Measurements from ENCODE around the gene ADAMTS9. TPM values are rescaled to one million over a fixed set of nuclear protein-coding genes. Genes with fewer than 3 reads are reported as not detected.

The ADAMTS9 gene
- total RNA-seq, 1 experiment from 2014 or later = 2.4 TPM

- no peak for DNase-seq (ENCODE audit: low read depth)
Observed at GRCh38 chr3:64536166-64536565, 151.6 kb downstream of the ADAMTS9 start.

GRCh38 chr3:64533617-64534317 is 154.0 kb downstream of the ADAMTS9 start:
- DNase-seq (ENCODE audit: low read depth) = peak; percentile 76

- DNase-seq (ENCODE audit: low read depth) = peak; percentile 43
Observed at GRCh38 chr3:64530434-64531049, 157.3 kb downstream of the ADAMTS9 start.

GRCh38 chr3:64523324-64523723 is 164.5 kb downstream of the ADAMTS9 start:
- DNase-seq (ENCODE audit: low read depth) = no peak

- DNase-seq (ENCODE audit: low read depth) = no peak
Observed at GRCh38 chr3:64520334-64520733, 167.5 kb downstream of the ADAMTS9 start.

GRCh38 chr3:64518950-64519349 is 168.8 kb downstream of the ADAMTS9 start:
- no peak for DNase-seq (ENCODE audit: low read depth)

- DNase-seq (ENCODE audit: low read depth) = no peak
Observed at GRCh38 chr3:64518496-64518895, 169.3 kb downstream of the ADAMTS9 start.

- DNase-seq (ENCODE audit: low read depth) = no peak
Observed at GRCh38 chr3:64514889-64515288, 172.9 kb downstream of the ADAMTS9 start.

- DNase-seq (ENCODE audit: low read depth) = no peak
Observed at GRCh38 chr3:64509206-64509605, 178.6 kb downstream of the ADAMTS9 start.

GRCh38 chr3:64508140-64508539 is 179.7 kb downstream of the ADAMTS9 start:
- no peak for DNase-seq (ENCODE audit: low read depth)

- DNase-seq (ENCODE audit: low read depth) = no peak
Observed at GRCh38 chr3:64506255-64506654, 181.5 kb downstream of the ADAMTS9 start.

- peak; percentile 25 for DNase-seq (ENCODE audit: low read depth)
Observed at GRCh38 chr3:64505419-64505818, 182.4 kb downstream of the ADAMTS9 start.

GRCh38 chr3:64502284-64502683 is 185.5 kb downstream of the ADAMTS9 start:
- DNase-seq (ENCODE audit: low read depth) = peak; percentile 23

GRCh38 chr3:64501298-64501906 is 186.4 kb downstream of the ADAMTS9 start:
- peak; percentile 13 for DNase-seq (ENCODE audit: low read depth)

GRCh38 chr3:64496786-64497490 is 190.9 kb downstream of the ADAMTS9 start:
- DNase-seq (ENCODE audit: low read depth) = no peak

GRCh38 chr3:64495781-64496334 is 191.9 kb downstream of the ADAMTS9 start:
- DNase-seq (ENCODE audit: low read depth) = no peak

- no peak for DNase-seq (ENCODE audit: low read depth)
Observed at GRCh38 chr3:64495121-64495780, 192.5 kb downstream of the ADAMTS9 start.

- no peak for DNase-seq (ENCODE audit: low read depth)
Observed at GRCh38 chr3:64494526-64494925, 193.3 kb downstream of the ADAMTS9 start.

GRCh38 chr3:64493149-64493548 is 194.7 kb downstream of the ADAMTS9 start:
- DNase-seq (ENCODE audit: low read depth) = no peak

- DNase-seq (ENCODE audit: low read depth) = no peak
Observed at GRCh38 chr3:64491843-64492242, 196.0 kb downstream of the ADAMTS9 start.

GRCh38 chr3:64490180-64490724 is 197.5 kb downstream of the ADAMTS9 start:
- no peak for DNase-seq (ENCODE audit: low read depth)
